ENCODE measurements around the gene SLFN12L. TPM values are rescaled to one million over a fixed set of nuclear protein-coding genes. Genes with fewer than 3 reads are reported as not detected.
"Not testable (repeated sequence)": the region's sequence is repeated elsewhere in the genome, so short reads cannot be mapped to it uniquely, and the experiment has no call there.

The SLFN12L gene
- total and polyA plus RNA-seq, 12 donors = 0.13 to 2.0 (median 0.50) TPM; not detected in 1

DNA sequence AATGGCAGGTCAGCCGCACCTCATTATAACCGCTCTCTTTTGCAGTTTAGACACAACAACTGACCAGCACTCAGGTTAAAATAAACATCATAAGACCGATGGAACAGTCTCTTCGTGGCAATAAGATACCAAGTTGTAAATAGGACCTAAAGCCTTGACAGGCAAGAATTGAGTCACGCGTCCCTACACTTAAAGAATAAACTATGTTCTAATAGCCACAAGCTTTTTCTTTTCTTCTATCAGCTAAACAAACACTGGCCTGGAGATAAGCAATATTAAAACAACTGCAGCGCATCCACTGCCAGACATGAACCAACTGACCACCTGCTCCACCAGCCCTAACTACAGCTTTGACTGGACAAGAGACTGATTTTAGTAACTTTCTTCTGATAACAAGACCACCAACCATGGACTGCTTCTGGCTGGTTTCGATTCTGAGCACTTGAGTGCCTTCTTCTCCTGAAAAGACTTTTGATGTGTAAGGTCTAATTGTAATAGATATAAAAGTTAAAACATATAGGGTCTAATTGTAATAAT, 17.5 kb downstream of the SLFN12L start:
- Histone ChIP-seq H3K27me3 (peaks cover 12% of the 10 kb centered on the region), H3K27ac (no peak overlapping the region), H3K9me3 (replicated peaks in 1 of 3) (no peaks in the 10 kb centered on the region), H3K36me3 (replicated peaks in 1 of 2) (no peaks in the 10 kb centered on the region), H3K4me1 (replicated peaks in 1 of 2) (no peaks in the 10 kb centered on the region), H3K4me3 (no peak overlapping the region)
- no peak for DNase-seq
- WGBS, 4 donors = 83 to 85% (median 84%) methylated on average over 8 of the region's 8 CpGs
- TF ChIP-seq CTCF (IDR thresholded peaks at IDR 0.05) = no peak
- TF ChIP-seq POLR2A (IDR thresholded peaks at IDR 0.05) = no peak
- intact Hi-C loops (cut with DNase I) = loop anchor here in 1 of 2 donors (10.0 kb wide), 1 partner anchor 335 kb away; no protein-coding TSS in a partner anchor

DNA sequence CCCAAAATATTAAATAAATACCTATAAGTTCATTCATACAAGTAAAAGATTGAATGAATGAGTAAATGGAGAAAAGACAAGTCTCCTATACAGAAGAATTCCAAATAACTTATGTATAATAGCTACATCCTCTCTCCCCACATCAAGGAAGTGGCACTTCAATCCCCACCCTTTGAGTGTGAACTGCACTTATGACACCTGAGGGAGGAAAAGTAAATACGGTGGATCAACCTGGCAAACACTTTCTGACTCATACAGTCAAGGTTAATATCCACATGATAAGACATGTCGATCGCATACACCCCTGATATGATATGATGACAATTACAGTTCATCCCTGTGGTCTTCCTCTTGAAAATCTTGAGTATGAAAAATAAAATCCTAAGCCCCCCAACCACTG, 18.0 kb downstream of the SLFN12L start:
- WGBS, 4 donors = 43 to 59% (median 45%) methylated on average over 3 of the region's 3 CpGs
- H3K27ac ChIP-seq = no peak overlapping the region
- no peaks in the 10 kb centered on the region for H3K4me1 ChIP-seq (replicated peaks in 1 of 2)
- intact Hi-C loops (cut with DNase I) = loop anchor here in 1 of 2 donors (10.0 kb wide), 1 partner anchor 335 kb away; no protein-coding TSS in a partner anchor
- H3K36me3 ChIP-seq (replicated peaks in 1 of 2) = no peaks in the 10 kb centered on the region
- no peak for DNase-seq
- peaks cover 13% of the 10 kb centered on the region for H3K27me3 ChIP-seq
- TF ChIP-seq CTCF (IDR thresholded peaks at IDR 0.05) = no peak
- TF ChIP-seq POLR2A (IDR thresholded peaks at IDR 0.05) = no peak
- no peaks in the 10 kb centered on the region for H3K9me3 ChIP-seq (replicated peaks in 1 of 3)
- H3K4me3 ChIP-seq = no peak overlapping the region

DNA sequence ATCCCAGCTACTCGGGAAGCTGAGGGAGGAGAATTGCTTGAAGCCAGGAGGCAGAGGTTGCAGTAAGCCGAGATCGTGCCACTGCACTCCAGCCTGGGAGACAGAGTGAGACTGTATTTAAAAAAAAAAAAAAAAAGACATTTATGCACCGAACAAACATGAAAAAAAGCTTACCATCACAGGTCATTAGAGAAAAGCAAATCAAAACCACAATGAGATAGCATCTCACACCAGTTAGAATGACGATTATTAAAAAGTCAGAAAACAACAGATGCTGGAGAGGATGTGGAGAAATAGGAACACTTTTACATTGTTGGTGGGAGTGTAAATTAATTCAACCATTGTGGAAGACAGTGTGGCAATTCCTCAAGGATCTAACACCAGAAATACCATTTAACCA, 19.0 kb downstream of the SLFN12L start:
- intact Hi-C loops (cut with DNase I) = loop anchor here in 1 of 2 donors (10.0 kb wide), 1 partner anchor 334 kb away; no protein-coding TSS in a partner anchor
- DNase-seq; H3K4me1 ChIP-seq (replicated peaks in 1 of 2); H3K27ac ChIP-seq; H3K9me3 ChIP-seq (replicated peaks in 1 of 3); H3K36me3 ChIP-seq (replicated peaks in 1 of 2); H3K4me3 ChIP-seq: not testable (repeated sequence)
- 73 to 79% (median 76%) methylated on average over 5 of the region's 5 CpGs for WGBS, 4 donors
- peaks cover 13% of the 10 kb centered on the region for H3K27me3 ChIP-seq

DNA sequence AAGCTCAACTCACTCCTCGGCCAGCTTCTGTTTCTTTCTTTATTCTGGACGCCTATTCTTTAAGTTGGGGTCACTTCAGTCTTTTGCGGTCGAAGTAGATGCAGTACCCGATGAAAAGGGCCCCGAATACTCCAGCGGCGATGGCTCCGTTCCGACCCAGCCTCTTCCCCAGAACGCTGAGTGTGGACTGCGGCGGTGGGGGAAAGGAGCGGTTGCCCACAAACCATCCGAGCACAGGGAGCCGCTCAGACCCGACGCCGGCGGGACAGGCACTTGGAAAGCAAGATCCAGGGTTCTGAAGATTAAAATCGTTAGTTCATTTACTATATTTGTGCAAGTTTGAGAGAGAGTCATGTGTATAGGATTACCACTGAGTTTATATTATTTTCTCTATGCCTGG, 22.5 kb downstream of the SLFN12L start:
- intact Hi-C loops (cut with DNase I) = loop anchor here in 1 of 2 donors (10.0 kb wide), 1 partner anchor 330 kb away; no protein-coding TSS in a partner anchor
- H3K27ac ChIP-seq = no peak overlapping the region
- no peak for DNase-seq
- H3K36me3 ChIP-seq (replicated peaks in 1 of 2) = no peaks in the 10 kb centered on the region
- no peak for TF ChIP-seq CTCF (IDR thresholded peaks at IDR 0.05)
- H3K27me3 ChIP-seq = peaks cover 13% of the 10 kb centered on the region
- H3K4me1 ChIP-seq (replicated peaks in 1 of 2) = no peaks in the 10 kb centered on the region
- H3K9me3 ChIP-seq (replicated peaks in 1 of 3) = no peaks in the 10 kb centered on the region
- WGBS, 4 donors = 49 to 65% (median 55%) methylated on average over 17 to 21 of the region's 21 CpGs
- H3K4me3 ChIP-seq = no peak overlapping the region

DNA sequence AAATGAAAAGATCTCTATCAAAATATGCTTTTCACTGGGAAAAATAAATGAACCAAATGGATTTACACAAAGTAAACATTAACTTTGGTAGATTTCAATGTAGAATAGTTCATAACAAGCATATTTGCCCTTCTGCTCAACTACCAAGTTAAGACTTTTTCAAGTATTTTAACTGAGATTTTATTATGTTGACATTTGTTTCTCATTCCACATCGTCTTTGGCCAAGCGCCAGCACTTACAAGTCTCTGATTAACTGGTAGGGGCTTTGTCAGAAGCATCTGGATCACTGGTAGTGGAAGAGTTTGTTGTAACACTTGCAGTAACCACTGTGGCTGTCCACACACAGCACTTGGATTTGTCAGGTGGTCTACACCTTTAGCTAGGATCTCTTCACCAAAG, 22.9 kb downstream of the SLFN12L start:
- no peak overlapping the region for H3K4me3 ChIP-seq
- H3K27ac ChIP-seq = no peak overlapping the region

More for the DNA sequence above, 22.9 kb downstream of the SLFN12L start:
- WGBS, 4 donors = 39 to 46% (median 42%) methylated on average over 2 of the region's 2 CpGs
- H3K9me3 ChIP-seq (replicated peaks in 1 of 3) = no peaks in the 10 kb centered on the region
- H3K36me3 ChIP-seq (replicated peaks in 1 of 2) = no peaks in the 10 kb centered on the region
- no peak for TF ChIP-seq CTCF (IDR thresholded peaks at IDR 0.05)
- no peak for TF ChIP-seq POLR2A (IDR thresholded peaks at IDR 0.05)
- intact Hi-C loops (cut with DNase I) = loop anchor here in 1 of 2 donors (10.0 kb wide), 1 partner anchor 330 kb away; no protein-coding TSS in a partner anchor
- H3K27me3 ChIP-seq = peaks cover 13% of the 10 kb centered on the region
- no peak for DNase-seq
- no peaks in the 10 kb centered on the region for H3K4me1 ChIP-seq (replicated peaks in 1 of 2)
